H1 (cell line): Measurements from ENCODE around the gene BCAS3. TPM values are rescaled to one million over a fixed set of nuclear protein-coding genes. Genes with fewer than 3 reads are reported as not detected.

Experiments used
- RNF2 ChIP-seq: fragments of 200-900, 300-1000 bp; sonication (generic); IDR thresholded peaks from 2 replicates; pipeline ENCODE4 v1.7.1; 2016; ENCODE audit warnings: borderline replicate concordance, low read depth, mild to moderate bottlenecking, antibody characterized with exemption, low read length; ENCODE audit not compliant: poor library complexity, severe bottlenecking; ENCODE audit errors: missing control alignments
- polyA plus RNA-seq, 7 experiments: library from polyadenylated mRNA; depleted of rRNA in 3 of 7; stranded (reverse) in 5 of 7; unstranded in 2 of 7; fragments of >200 nt in 5 of 7; fragments of 200-250 nt in 2 of 7; gene quantifications; 1 replicate in 5 of 7; 2 replicates in 1 of 7; 4 replicates in 1 of 7; pipeline versions ENCODE4 v1.2.1 to v1.2.3, GENCODE V29; 2011 to 2013; ENCODE audit warnings: missing spikeins in 2 of 7, mixed read lengths in 2 of 7
- total RNA-seq: library from RNA; stranded (reverse); fragmentation: NEBNext Ultra II Directional; extraction: Animal tissue kit (Norgen Biotek cat#: 25700); gene quantifications from 2 replicates; pipeline ENCODE4 v1.2.1, GENCODE V29; 2021

The BCAS3 gene
- total and polyA plus RNA-seq, 2 of the 8 experiments (the other 6 are each of a cell fraction or from before 2014, with no cell fraction given), result 9.9 to 13.3 TPM

DNA sequence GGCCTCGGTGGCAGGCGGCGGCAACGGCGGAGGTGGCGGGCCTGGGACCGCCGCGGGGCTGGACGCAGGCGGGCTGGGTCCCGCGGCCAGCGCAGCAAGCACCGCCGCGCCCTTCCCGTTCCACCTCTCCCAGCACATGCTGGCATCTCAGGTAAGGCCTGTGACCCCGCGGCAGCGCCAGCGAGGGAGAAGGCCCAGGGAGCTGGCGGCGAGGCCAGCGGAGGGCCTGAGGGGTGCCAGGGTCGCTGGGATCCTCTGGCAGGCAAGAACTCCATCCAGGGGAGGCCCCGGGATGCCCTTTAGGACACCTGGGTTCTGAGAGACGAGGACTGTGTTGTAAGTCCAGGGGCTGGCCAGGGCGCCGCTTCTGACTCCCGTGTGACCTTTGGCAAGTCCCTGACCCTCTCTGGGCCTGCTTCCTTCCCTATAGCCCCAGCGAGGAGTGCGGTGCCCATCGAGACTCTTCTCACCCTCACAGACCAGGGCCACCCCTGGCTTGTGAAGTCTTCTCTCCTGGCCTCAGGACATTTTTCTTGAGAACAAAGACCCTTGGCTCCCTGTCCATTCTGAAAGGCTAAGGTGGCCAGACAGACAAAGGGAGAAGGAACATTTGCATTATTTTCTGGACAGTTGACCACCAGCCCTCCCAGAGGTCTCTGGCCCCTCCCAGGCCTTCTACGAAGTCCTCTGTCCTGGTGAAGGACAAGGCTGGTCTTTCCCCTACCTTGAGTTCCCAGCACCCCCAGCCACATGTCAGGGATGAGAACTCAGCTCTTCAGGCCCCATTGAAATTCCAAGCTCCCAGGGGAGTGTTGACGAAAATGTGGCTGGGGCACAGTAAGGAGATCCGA is 728.3 kb downstream of the BCAS3 start (continued):
- peak; percentile 13 for TF ChIP-seq RNF2
